Astrocyte (in vitro differentiated cells and primary cell): ENCODE measurements around the gene SPAG9. TPM values are rescaled to one million over a fixed set of nuclear protein-coding genes. Genes with fewer than 3 reads are reported as not detected.
"Not testable (repeated sequence)": the region's sequence is repeated elsewhere in the genome, so short reads cannot be mapped to it uniquely, and the experiment has no call there.

Experiments
- DNase-seq: peaks from one replicate; pipeline ENCODE4 v3.0.0-alpha.2; 2010; ENCODE audit warnings: low read depth
- FAIRE-seq: peaks from 2 replicates; lab custom pipeline; 2011; peaks lifted over from hg19 to GRCh38; lab: Jason Lieb, UNC
- H2AFZ ChIP-seq: 2 replicates; pipeline ENCODE4 v1.6.0; 2012; ENCODE audit warnings: low read depth, low read length, inconsistent platforms
- H3K27ac ChIP-seq: 2 replicates; pipeline ENCODE4 v1.5.1; 2011; ENCODE audit warnings: low read depth, low read length, inconsistent platforms
- H3K27me3 ChIP-seq: 2 replicates; pipeline ENCODE4 v1.6.0; 2011; ENCODE audit warnings: low read length, inconsistent platforms; ENCODE audit not compliant: insufficient read depth
- H3K36me3 ChIP-seq: 2 replicates; pipeline ENCODE4 v1.5.1; 2011; ENCODE audit warnings: low read length, inconsistent platforms; ENCODE audit not compliant: insufficient read depth
- H3K4me1 ChIP-seq: 2 replicates; pipeline ENCODE4 v1.5.1; 2011; ENCODE audit warnings: low read length, inconsistent platforms; ENCODE audit not compliant: insufficient read depth
- H3K4me2 ChIP-seq: 2 replicates; pipeline ENCODE4 v1.6.0; 2012; ENCODE audit warnings: low read length, inconsistent platforms
- H3K4me3 ChIP-seq: 2 replicates; pipeline ENCODE4 v1.5.1; 2011; ENCODE audit warnings: low read depth, mild to moderate bottlenecking, low read length, inconsistent platforms; ENCODE audit not compliant: insufficient read depth
- H3K79me2 ChIP-seq: 2 replicates; pipeline ENCODE4 v1.6.0; 2012; ENCODE audit warnings: mild to moderate bottlenecking, low read length, inconsistent platforms; ENCODE audit not compliant: insufficient read depth
- H3K9ac ChIP-seq: 2 replicates; pipeline ENCODE4 v1.6.0; 2012; ENCODE audit warnings: mild to moderate bottlenecking, low read length, inconsistent platforms
- H3K9me3 ChIP-seq: 2 replicates; pipeline ENCODE4 v1.5.1; 2012; ENCODE audit warnings: low read depth, mild to moderate bottlenecking, low read length, inconsistent platforms; ENCODE audit not compliant: insufficient read depth
- H4K20me1 ChIP-seq: 2 replicates; pipeline ENCODE4 v1.6.0; 2012; ENCODE audit warnings: low read length, inconsistent platforms; ENCODE audit not compliant: insufficient read depth
- H3K27ac Mint-ChIP-seq: one replicate; pipeline ENCODE4 v1.8.0; 2021; ENCODE audit warnings: mild to moderate bottlenecking, mixed read lengths; ENCODE audit not compliant: unreplicated experiment
- H3K27me3 Mint-ChIP-seq: one replicate; pipeline ENCODE4 v1.8.0; 2021; ENCODE audit warnings: low read depth, mixed read lengths; ENCODE audit not compliant: unreplicated experiment
- H3K36me3 Mint-ChIP-seq: one replicate; pipeline ENCODE4 v1.8.0; 2021; ENCODE audit warnings: low read depth, mixed read lengths; ENCODE audit not compliant: unreplicated experiment
- H3K4me1 Mint-ChIP-seq: one replicate; pipeline ENCODE4 v1.8.0; 2021; ENCODE audit warnings: low read depth, mixed read lengths; ENCODE audit not compliant: unreplicated experiment
- H3K4me3 Mint-ChIP-seq: one replicate; pipeline ENCODE4 v1.8.0; 2021; ENCODE audit warnings: mild to moderate bottlenecking, moderate library complexity, mixed read lengths; ENCODE audit not compliant: unreplicated experiment
- H3K9me3 Mint-ChIP-seq: one replicate; pipeline ENCODE4 v1.8.0; 2021; ENCODE audit warnings: mild to moderate bottlenecking, mixed read lengths; ENCODE audit not compliant: unreplicated experiment
- CTCF ChIP-seq: IDR thresholded peaks from 2 replicates; pipeline ENCODE4 v1.5.1; 2011; ENCODE audit warnings: low read depth, mild to moderate bottlenecking, inconsistent platforms, low read length, moderate library complexity; ENCODE audit not compliant: insufficient read depth
- EZH2 ChIP-seq: IDR thresholded peaks from 2 replicates; pipeline ENCODE4 v1.6.1; 2012; ENCODE audit warnings: mild to moderate bottlenecking, low read length, inconsistent platforms; ENCODE audit not compliant: insufficient read depth
- total RNA-seq: library from RNA; stranded (reverse); gene quantifications from 2 replicates; pipeline ENCODE4 v1.2.1, GENCODE V29; 2021

SPAG9 gene
- total RNA-seq, 1 donor from 2014 or later: 102 TPM

GRCh38 chr17:50944054-50944901 lies 176.4 kb downstream of the SPAG9 start:
- H2AFZ ChIP-seq: peak overlapping the region; percentile 66
- no peaks in the 10 kb centered on the region for H3K27me3 ChIP-seq
- no peaks in the 10 kb centered on the region for H3K9me3 ChIP-seq
- H3K4me1 ChIP-seq: peaks cover 24% of the 10 kb centered on the region
- no peak overlapping the region for H3K4me3 Mint-ChIP-seq
- H3K27ac ChIP-seq: no peak overlapping the region
- H3K4me3 ChIP-seq: peak overlapping the region; percentile 33
- TF ChIP-seq CTCF (no peak), EZH2 (no peak)
- peak overlapping the region; percentile 28 for H3K9ac ChIP-seq
- H3K27me3 Mint-ChIP-seq: peaks cover 12% of the 10 kb centered on the region
- H3K36me3 ChIP-seq: no peaks in the 10 kb centered on the region
- peaks cover 17% of the 10 kb centered on the region for H3K4me1 Mint-ChIP-seq
- no peaks in the 10 kb centered on the region for H3K9me3 Mint-ChIP-seq
- DNase-seq (no peak), FAIRE-seq (no peak)
- no peaks in the 10 kb centered on the region for H4K20me1 ChIP-seq
- no peaks in the 10 kb centered on the region for H3K79me2 ChIP-seq
- H3K4me2 ChIP-seq: peak overlapping the region; percentile 80
- H3K27ac Mint-ChIP-seq: no peak overlapping the region
- no peaks in the 10 kb centered on the region for H3K36me3 Mint-ChIP-seq

DNA sequence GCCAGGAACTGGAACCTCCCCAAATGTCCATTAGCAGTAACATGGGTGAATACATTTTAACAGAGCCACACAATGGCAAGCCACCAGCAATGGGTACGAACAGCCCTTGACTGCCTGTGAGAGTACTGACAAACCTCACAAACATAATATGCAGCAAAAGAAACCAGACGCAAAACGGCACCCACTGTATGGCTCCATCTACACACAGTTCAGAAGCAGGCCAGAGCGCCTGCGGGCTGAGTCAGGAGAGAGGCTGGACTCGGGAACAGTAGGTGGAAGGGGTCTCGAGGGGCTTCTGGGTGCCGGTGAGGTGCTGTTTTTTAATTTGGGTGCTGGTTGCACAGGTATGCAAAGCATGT lies 177.1 kb downstream of the SPAG9 start:
- no peaks in the 10 kb centered on the region for H3K9me3 ChIP-seq
- peaks cover 24% of the 10 kb centered on the region for H3K4me1 ChIP-seq
- Mint-ChIP-seq H3K36me3 (no peaks in the 10 kb centered on the region), H3K27ac (peak overlapping the region; percentile 20), H3K4me1 (peaks cover 12% of the 10 kb centered on the region), H3K4me3 (no peak overlapping the region), H3K9me3 (no peaks in the 10 kb centered on the region), H3K27me3 (peaks cover 16% of the 10 kb centered on the region)
- H3K36me3 ChIP-seq: no peaks in the 10 kb centered on the region
- FAIRE-seq (no peak), DNase-seq (no peak)
- H3K27ac ChIP-seq: no peak overlapping the region
- H3K9ac ChIP-seq: no peak overlapping the region
- no peaks in the 10 kb centered on the region for H4K20me1 ChIP-seq
- H3K4me2 ChIP-seq: peak overlapping the region; percentile 80
- no peaks in the 10 kb centered on the region for H3K27me3 ChIP-seq
- H3K4me3 ChIP-seq: no peak overlapping the region
- no peak for TF ChIP-seq EZH2
- no peak for TF ChIP-seq CTCF
- peak overlapping the region; percentile 17 for H2AFZ ChIP-seq
- no peaks in the 10 kb centered on the region for H3K79me2 ChIP-seq

DNA sequence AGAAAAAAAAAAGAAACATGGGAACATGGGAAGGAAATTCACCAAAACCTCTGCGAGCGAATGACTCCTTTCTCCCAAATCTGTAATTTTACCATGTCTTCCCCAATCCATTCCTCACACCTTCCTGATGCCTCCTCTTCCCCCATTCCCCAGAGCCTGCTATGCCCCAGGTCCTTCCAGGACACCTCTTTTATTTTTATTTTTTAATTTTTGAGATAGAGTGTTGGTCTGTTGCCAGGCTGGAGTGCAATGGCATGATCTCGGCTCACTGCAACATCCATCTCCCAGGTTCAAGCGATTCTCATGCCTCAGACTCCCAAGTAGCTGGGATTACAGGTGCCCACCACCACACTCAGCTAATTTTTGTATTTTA lies 179.0 kb downstream of the SPAG9 start:
- not testable (repeated sequence) for H3K27ac ChIP-seq, FAIRE-seq, H2AFZ ChIP-seq, H3K4me3 Mint-ChIP-seq, H3K9me3 Mint-ChIP-seq, H3K4me1 Mint-ChIP-seq, H3K9me3 ChIP-seq, H4K20me1 ChIP-seq, H3K36me3 ChIP-seq, H3K79me2 ChIP-seq, H3K36me3 Mint-ChIP-seq, DNase-seq, H3K4me2 ChIP-seq, H3K9ac ChIP-seq, H3K27ac Mint-ChIP-seq, H3K27me3 ChIP-seq, H3K4me3 ChIP-seq
- peaks cover 14% of the 10 kb centered on the region for H3K4me1 ChIP-seq
- H3K27me3 Mint-ChIP-seq: peaks cover 19% of the 10 kb centered on the region
